Natural killer cell (primary cell): ENCODE data around the gene IQCM. TPM values are rescaled to one million over a fixed set of nuclear protein-coding genes. Genes with fewer than 3 reads are reported as not detected.

Experiments
- ATAC-seq, 3 donors: fragments of 150-1000 bp in 2 of 3; fragments of 200-7000 bp in 1 of 3; cut with Tn5 transposase; 1 replicate in 1 of 3; 2 replicates in 2 of 3; pipeline ENCODE4 v1.10.0; 2021; ENCODE audit warnings: mild to moderate bottlenecking in 2 of 3, moderate library complexity in 2 of 3
- DNase-seq, 2 donors: peaks; one replicate each; pipeline versions ENCODE4 v3.0.0 to v3.0.0-alpha.2; 2013 to 2021; ENCODE audit warnings: mixed read lengths in 1 of 2
- H3K27ac ChIP-seq: one replicate; pipeline ENCODE4 v1.5.1; 2013; ENCODE audit warnings: mild to moderate bottlenecking, low read length
- H3K27me3 ChIP-seq: one replicate; pipeline ENCODE4 v1.6.1; 2013; ENCODE audit warnings: low read length; ENCODE audit not compliant: control insufficient read depth, insufficient read depth
- H3K36me3 ChIP-seq: one replicate; pipeline ENCODE4 v1.6.1; 2013; ENCODE audit warnings: low read length; ENCODE audit not compliant: control insufficient read depth, insufficient read depth
- H3K4me1 ChIP-seq: one replicate; pipeline ENCODE4 v1.6.1; 2013; ENCODE audit warnings: low read length; ENCODE audit not compliant: control insufficient read depth, insufficient read depth
- H3K4me3 ChIP-seq: one replicate; pipeline ENCODE4 v1.5.1; 2013; ENCODE audit warnings: low read length
- H3K9me3 ChIP-seq: one replicate; pipeline ENCODE4 v1.6.1; 2013; ENCODE audit warnings: low read length; ENCODE audit not compliant: control insufficient read depth, insufficient read depth
- H3K27ac Mint-ChIP-seq, 2 donors: one replicate each; pipeline ENCODE4 v1.8.0; 2022; ENCODE audit warnings: mild to moderate bottlenecking in 2 of 2, mixed read lengths in 2 of 2, moderate library complexity in 1 of 2
- H3K27me3 Mint-ChIP-seq, 2 donors: one replicate each; pipeline ENCODE4 v1.8.0; 2022; ENCODE audit warnings: low read depth in 2 of 2, mixed read lengths in 2 of 2
- H3K36me3 Mint-ChIP-seq: one replicate; pipeline ENCODE4 v1.8.0; 2022; ENCODE audit warnings: mixed read lengths
- H3K4me1 Mint-ChIP-seq, 2 donors: one replicate each; pipeline ENCODE4 v1.8.0; 2022; ENCODE audit warnings: mixed read lengths in 2 of 2
- H3K4me3 Mint-ChIP-seq: one replicate; pipeline ENCODE4 v1.8.0; 2022; ENCODE audit warnings: mild to moderate bottlenecking, moderate library complexity, mixed read lengths
- H3K9me3 Mint-ChIP-seq, 2 donors: one replicate each; pipeline ENCODE4 v1.8.0; 2022; ENCODE audit warnings: mixed read lengths in 2 of 2
- CTCF ChIP-seq: fragments of 200-600 bp; IDR thresholded peaks from one replicate; pipeline ENCODE4 v1.8.0; 2022; ENCODE audit warnings: antibody characterized with exemption
- WGBS: methylation state at CpG from one replicate; pipeline ENCODE4 v1.1.7; 2013; ENCODE audit warnings: missing lambda C conversion rate; ENCODE audit not compliant: insufficient coverage; 5-methylcytosine and 5-hydroxymethylcytosine counted together
- intact Hi-C: fragments of 100-400 bp; cut with micrococcal nuclease; formaldehyde crosslinking; loops from one replicate; pipeline ENCODE4 v1.14.2; 2022
- total RNA-seq, 4 donors: library from RNA; stranded (reverse); fragments of 120-200 nt in 1 of 4; gene quantifications; one replicate each; pipeline versions ENCODE4 v1.2.3 to v1.2.4, GENCODE V29; 2013 to 2022

The IQCM gene
- total RNA-seq = not detected
- total RNA-seq (2013) = not detected

DNA sequence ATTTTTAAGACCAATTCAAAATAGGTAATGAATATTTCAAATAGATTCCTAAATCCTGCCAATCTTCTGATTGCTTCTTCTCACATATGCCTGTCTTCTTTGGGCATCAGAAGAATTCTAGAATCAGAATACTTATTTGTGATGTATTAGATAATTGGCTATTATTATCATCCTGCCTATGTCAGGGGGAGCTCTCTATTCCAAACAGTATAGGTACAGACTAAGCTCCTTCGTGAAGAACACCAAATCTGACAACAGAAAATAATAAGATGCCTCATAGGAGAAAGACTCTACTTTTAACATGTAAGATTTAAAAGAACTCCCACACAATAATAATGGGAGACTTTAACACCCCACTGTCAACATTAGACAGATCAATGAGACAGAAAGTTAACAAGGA is at the start of gene IQCM:
TSS of gene IQCM (minus strand) at position 101 of the 400 bp plus-strand sequence. CDS start 73,152 bp downstream, outside the sequence.
- no peak for DNase-seq
- no CpG with 5 or more reads among the region's 1 CpG for WGBS
- Mint-ChIP-seq H3K27me3 (no peaks in the 10 kb centered on the region), H3K27ac (no peak within 1 kb of the TSS), H3K4me3 (no peak within 1 kb of the TSS), H3K36me3 (no peaks in the 10 kb centered on the region), H3K9me3 (peaks cover 3 to 5% of the 10 kb centered on the region in 2 donors), H3K4me1 (no peaks in the 10 kb centered on the region)
- no peak for ATAC-seq
- no peaks in the 10 kb centered on the region for H3K27me3 ChIP-seq
- H3K36me3 ChIP-seq = no peaks in the 10 kb centered on the region
- no peaks in the 10 kb centered on the region for H3K4me1 ChIP-seq
- H3K9me3 ChIP-seq = no peaks in the 10 kb centered on the region
- no peak within 1 kb of the TSS for H3K4me3 ChIP-seq
- no peak for TF ChIP-seq CTCF
- no peak within 1 kb of the TSS for H3K27ac ChIP-seq
- intact Hi-C loops = no loop called here

GRCh38 chr4:149857446-149857845 is 41.8 kb upstream of the IQCM start:
- no peaks in the 10 kb centered on the region for H3K4me1 ChIP-seq
- DNase-seq (no peak), ATAC-seq (no peak)
- no peak overlapping the region for H3K27ac Mint-ChIP-seq
- H3K4me3 Mint-ChIP-seq = no peak overlapping the region
- no peaks in the 10 kb centered on the region for H3K9me3 ChIP-seq
- no peaks in the 10 kb centered on the region for H3K27me3 ChIP-seq
- no peaks in the 10 kb centered on the region for H3K4me1 Mint-ChIP-seq
- no peak for TF ChIP-seq CTCF
- no peak overlapping the region for H3K4me3 ChIP-seq
- no peaks in the 10 kb centered on the region for H3K27me3 Mint-ChIP-seq
- peaks cover 4 to 6% of the 10 kb centered on the region in 2 donors for H3K9me3 Mint-ChIP-seq
- intact Hi-C loops = no loop called here
- no peaks in the 10 kb centered on the region for H3K36me3 ChIP-seq
- no peak overlapping the region for H3K27ac ChIP-seq
- no peaks in the 10 kb centered on the region for H3K36me3 Mint-ChIP-seq
- 90% methylated on average over 3 of the region's 3 CpGs for WGBS

GRCh38 chr4:149845743-149846142 is 30.1 kb upstream of the IQCM start:
- Histone ChIP-seq H3K36me3 (no peaks in the 10 kb centered on the region), H3K9me3 (no peaks in the 10 kb centered on the region), H3K27me3 (no peaks in the 10 kb centered on the region), H3K4me1 (no peaks in the 10 kb centered on the region), H3K27ac (no peak overlapping the region), H3K4me3 (no peak overlapping the region)
- TF ChIP-seq CTCF = no peak
- Mint-ChIP-seq H3K9me3 (peaks cover 2 to 14% of the 10 kb centered on the region in 2 donors), H3K4me3 (no peak overlapping the region), H3K27ac (no peak overlapping the region), H3K36me3 (no peaks in the 10 kb centered on the region), H3K4me1 (no peaks in the 10 kb centered on the region), H3K27me3 (no peaks in the 10 kb centered on the region)
- DNase-seq = no peak
- no peak for ATAC-seq
- intact Hi-C loops = no loop called here

GRCh38 chr4:149841686-149842085 is 26.0 kb upstream of the IQCM start:
- intact Hi-C loops = no loop called here
- DNase-seq (no peak), ATAC-seq (no peak)
- H3K4me3 Mint-ChIP-seq = no peak overlapping the region
- peaks cover 13 to 15% of the 10 kb centered on the region in 2 donors for H3K9me3 Mint-ChIP-seq
- no peaks in the 10 kb centered on the region for H3K9me3 ChIP-seq
- no peaks in the 10 kb centered on the region for H3K27me3 Mint-ChIP-seq
- no peaks in the 10 kb centered on the region for H3K4me1 ChIP-seq
- WGBS = no CpG with 5 or more reads among the region's 1 CpG
- no peak overlapping the region for H3K4me3 ChIP-seq
- no peaks in the 10 kb centered on the region for H3K36me3 Mint-ChIP-seq
- no peak for TF ChIP-seq CTCF
- H3K27me3 ChIP-seq = no peaks in the 10 kb centered on the region
- H3K27ac ChIP-seq = no peak overlapping the region
- H3K36me3 ChIP-seq = no peaks in the 10 kb centered on the region
- no peaks in the 10 kb centered on the region for H3K4me1 Mint-ChIP-seq
- H3K27ac Mint-ChIP-seq = no peak overlapping the region
